Subcutaneous abdominal adipose tissue (tissue), 5 donors: ENCODE results near the gene PTPRG.

ENCODE experiments used
- H3K27ac ChIP-seq: one replicate; pipeline ENCODE4 v1.7.0; 2013; ENCODE audit warnings: low read depth, mild to moderate bottlenecking, inconsistent platforms, low read length, moderate library complexity
- H3K27me3 ChIP-seq, 5 donors: one replicate each; pipeline ENCODE4 v1.7.0; 2013; ENCODE audit warnings: low read length in 5 of 5, inconsistent platforms in 1 of 5; ENCODE audit not compliant: control insufficient read depth in 5 of 5, insufficient read depth in 4 of 5
- H3K36me3 ChIP-seq, 5 donors: one replicate each; pipeline ENCODE4 v1.7.0; 2013; ENCODE audit warnings: low read length in 5 of 5; ENCODE audit not compliant: control insufficient read depth in 5 of 5, insufficient read depth in 5 of 5
- H3K4me1 ChIP-seq, 5 donors: one replicate each; pipeline ENCODE4 v1.7.0; 2013; ENCODE audit warnings: low read length in 5 of 5, mild to moderate bottlenecking in 3 of 5, moderate library complexity in 1 of 5; ENCODE audit not compliant: control insufficient read depth in 5 of 5, insufficient read depth in 5 of 5
- H3K4me3 ChIP-seq, 5 donors: one replicate each; pipeline ENCODE4 v1.7.0; 2013; ENCODE audit warnings: low read length in 5 of 5, low read depth in 1 of 5
- H3K9ac ChIP-seq, 5 donors: one replicate each; pipeline ENCODE4 v1.7.0; 2013; ENCODE audit warnings: low read length in 5 of 5, mild to moderate bottlenecking in 4 of 5, moderate library complexity in 3 of 5
- H3K9me3 ChIP-seq, 5 donors: one replicate each; pipeline ENCODE4 v1.7.0; 2013; ENCODE audit warnings: low read length in 5 of 5; ENCODE audit not compliant: control insufficient read depth in 5 of 5
- donor health status: healthy.
- donor health status: healthy.
- donor health status: healthy.
- donor health status: healthy.
- donor health status: healthy.

Gene PTPRG

GRCh38 chr3:62090066-62090465 lies 528.7 kb downstream of the PTPRG start:
- H3K4me1 ChIP-seq = peaks cover 0 to 9% (median 0%) of the 10 kb centered on the region in 5 donors
- H3K4me3 ChIP-seq = no peak overlapping the region
- H3K9me3 ChIP-seq = no peaks in the 10 kb centered on the region
- no peak overlapping the region for H3K9ac ChIP-seq
- no peaks in the 10 kb centered on the region for H3K36me3 ChIP-seq
- no peaks in the 10 kb centered on the region for H3K27me3 ChIP-seq
- H3K27ac ChIP-seq = no peak overlapping the region

DNA sequence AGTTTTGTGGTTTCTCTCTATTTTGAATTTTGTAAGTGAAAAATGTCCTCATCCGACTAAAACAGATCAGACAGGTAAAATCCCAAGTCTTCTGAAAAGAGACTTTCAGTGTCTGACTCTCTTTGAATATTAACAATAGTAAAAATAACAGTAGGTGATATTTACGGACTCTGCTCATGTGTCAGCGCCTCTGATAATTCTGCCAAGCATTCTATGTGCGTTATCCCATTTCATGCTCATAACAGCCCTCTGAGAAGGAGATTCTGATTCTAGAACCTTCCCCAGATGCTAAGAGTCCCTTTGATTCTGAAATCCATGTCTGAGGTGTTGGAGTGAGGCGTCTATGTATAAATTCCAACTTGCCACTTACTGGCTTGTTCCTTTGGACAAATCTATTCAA lies 529.1 kb downstream of the PTPRG start:
- H3K4me3 ChIP-seq = no peak overlapping the region
- peaks cover 0 to 9% (median 0%) of the 10 kb centered on the region in 5 donors for H3K4me1 ChIP-seq
- H3K27me3 ChIP-seq = no peaks in the 10 kb centered on the region
- no peak overlapping the region for H3K9ac ChIP-seq
- H3K36me3 ChIP-seq = no peaks in the 10 kb centered on the region
- no peaks in the 10 kb centered on the region for H3K9me3 ChIP-seq
- no peak overlapping the region for H3K27ac ChIP-seq

- no peaks in the 10 kb centered on the region for H3K9me3 ChIP-seq
- no peak overlapping the region for H3K4me3 ChIP-seq
- H3K4me1 ChIP-seq = peaks cover 0 to 22% (median 3%) of the 10 kb centered on the region in 5 donors
- no peaks in the 10 kb centered on the region for H3K36me3 ChIP-seq
- no peaks in the 10 kb centered on the region for H3K27me3 ChIP-seq
- H3K9ac ChIP-seq = no peak overlapping the region
- H3K27ac ChIP-seq = no peak overlapping the region
Measured at GRCh38 chr3:62093025-62093424, 531.7 kb downstream of the PTPRG start.

DNA sequence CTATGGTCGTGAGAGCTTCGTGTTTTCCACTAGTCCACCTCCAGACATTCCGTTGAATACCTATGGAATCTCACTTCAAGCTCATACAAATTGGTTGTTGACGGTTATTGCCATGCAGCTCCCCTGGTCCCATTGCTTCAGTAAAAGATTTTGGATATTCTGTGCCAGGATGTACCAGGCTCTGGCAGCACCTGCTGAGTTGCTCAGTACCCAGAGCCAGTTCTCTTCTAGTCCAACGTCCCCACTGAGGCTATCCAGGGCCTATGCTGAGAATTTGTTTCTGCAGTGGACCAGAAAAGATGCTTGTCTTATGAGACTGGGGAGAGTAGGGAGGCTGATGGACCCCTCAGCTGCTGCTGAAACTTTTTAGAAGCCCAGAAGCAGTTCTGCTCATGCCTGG lies 533.1 kb downstream of the PTPRG start:
- Histone ChIP-seq H3K27me3 (no peaks in the 10 kb centered on the region), H3K9me3 (no peaks in the 10 kb centered on the region), H3K4me3 (no peak overlapping the region), H3K36me3 (no peaks in the 10 kb centered on the region), H3K9ac (no peak overlapping the region), H3K4me1 (peaks cover 0 to 32% (median 3%) of the 10 kb centered on the region in 5 donors), H3K27ac (no peak overlapping the region)

DNA sequence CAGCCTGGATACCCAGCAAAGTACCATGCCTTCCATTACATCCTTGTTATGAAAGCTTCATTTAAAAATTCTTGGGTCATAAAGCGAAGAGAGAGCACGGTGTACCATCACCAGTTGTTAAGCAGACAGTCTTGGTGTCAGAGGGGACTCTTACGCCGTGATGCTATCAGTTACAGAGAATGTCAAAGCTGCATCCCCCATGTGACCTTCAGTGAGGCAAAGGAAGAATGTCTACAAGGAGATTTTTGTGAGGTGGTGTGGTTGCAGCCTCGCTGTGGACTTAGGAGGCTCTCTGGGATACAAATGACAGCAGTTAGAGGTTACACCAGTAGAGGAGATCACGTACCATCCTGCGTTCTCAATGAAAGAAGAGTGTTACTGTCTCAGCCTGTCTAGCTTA lies 533.7 kb downstream of the PTPRG start:
- Histone ChIP-seq H3K36me3 (no peaks in the 10 kb centered on the region), H3K27me3 (no peaks in the 10 kb centered on the region), H3K9me3 (no peaks in the 10 kb centered on the region), H3K4me3 (no peak overlapping the region), H3K9ac (no peak overlapping the region), H3K4me1 (peaks cover 0 to 29% (median 3%) of the 10 kb centered on the region in 5 donors), H3K27ac (no peak overlapping the region)

GRCh38 chr3:62095756-62096155 lies 534.4 kb downstream of the PTPRG start:
- Histone ChIP-seq H3K27ac (no peak overlapping the region), H3K4me3 (no peak overlapping the region), H3K27me3 (no peaks in the 10 kb centered on the region), H3K9me3 (no peaks in the 10 kb centered on the region), H3K9ac (no peak overlapping the region), H3K4me1 (peaks cover 0 to 33% (median 8%) of the 10 kb centered on the region in 5 donors), H3K36me3 (no peaks in the 10 kb centered on the region)

GRCh38 chr3:62096521-62096920 lies 535.1 kb downstream of the PTPRG start:
- peaks cover 0 to 33% (median 12%) of the 10 kb centered on the region in 5 donors for H3K4me1 ChIP-seq
- no peaks in the 10 kb centered on the region for H3K9me3 ChIP-seq
- H3K4me3 ChIP-seq = no peak overlapping the region
- H3K36me3 ChIP-seq = no peaks in the 10 kb centered on the region
- H3K27ac ChIP-seq = no peak overlapping the region
- H3K9ac ChIP-seq = no peak overlapping the region
- H3K27me3 ChIP-seq = no peaks in the 10 kb centered on the region

DNA sequence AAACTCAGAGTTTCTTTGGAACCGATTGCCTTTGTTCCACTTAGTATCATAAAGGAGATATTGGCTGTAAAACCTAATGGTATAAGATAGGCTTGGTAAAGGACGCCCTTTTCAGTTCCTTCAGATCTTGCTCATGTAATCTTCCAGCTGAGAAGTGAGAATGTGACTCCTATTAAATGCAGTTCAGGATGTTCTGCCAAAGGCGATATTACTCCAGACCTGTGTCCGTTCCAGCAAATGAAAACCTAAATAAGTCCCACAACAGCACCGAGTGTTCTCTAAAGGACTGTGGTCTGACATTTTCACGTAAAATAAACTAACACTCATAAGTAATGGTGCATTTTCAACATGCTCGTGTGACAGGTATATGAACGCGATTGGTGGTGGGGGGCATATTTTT lies 535.8 kb downstream of the PTPRG start:
- Histone ChIP-seq H3K36me3 (no peaks in the 10 kb centered on the region), H3K9ac (no peak overlapping the region), H3K9me3 (no peaks in the 10 kb centered on the region), H3K4me3 (peak overlapping the region in 1 of 5 donors; percentile 18), H3K27me3 (no peaks in the 10 kb centered on the region), H3K4me1 (peaks cover 0 to 33% (median 12%) of the 10 kb centered on the region in 5 donors), H3K27ac (peak overlapping the region; percentile 32)

GRCh38 chr3:62098646-62099365 lies 537.4 kb downstream of the PTPRG start:
- Histone ChIP-seq H3K9ac (no peak overlapping the region), H3K4me3 (no peak overlapping the region), H3K27ac (no peak overlapping the region), H3K27me3 (no peaks in the 10 kb centered on the region), H3K9me3 (no peaks in the 10 kb centered on the region), H3K4me1 (peaks cover 0 to 33% (median 12%) of the 10 kb centered on the region in 5 donors), H3K36me3 (no peaks in the 10 kb centered on the region)

DNA sequence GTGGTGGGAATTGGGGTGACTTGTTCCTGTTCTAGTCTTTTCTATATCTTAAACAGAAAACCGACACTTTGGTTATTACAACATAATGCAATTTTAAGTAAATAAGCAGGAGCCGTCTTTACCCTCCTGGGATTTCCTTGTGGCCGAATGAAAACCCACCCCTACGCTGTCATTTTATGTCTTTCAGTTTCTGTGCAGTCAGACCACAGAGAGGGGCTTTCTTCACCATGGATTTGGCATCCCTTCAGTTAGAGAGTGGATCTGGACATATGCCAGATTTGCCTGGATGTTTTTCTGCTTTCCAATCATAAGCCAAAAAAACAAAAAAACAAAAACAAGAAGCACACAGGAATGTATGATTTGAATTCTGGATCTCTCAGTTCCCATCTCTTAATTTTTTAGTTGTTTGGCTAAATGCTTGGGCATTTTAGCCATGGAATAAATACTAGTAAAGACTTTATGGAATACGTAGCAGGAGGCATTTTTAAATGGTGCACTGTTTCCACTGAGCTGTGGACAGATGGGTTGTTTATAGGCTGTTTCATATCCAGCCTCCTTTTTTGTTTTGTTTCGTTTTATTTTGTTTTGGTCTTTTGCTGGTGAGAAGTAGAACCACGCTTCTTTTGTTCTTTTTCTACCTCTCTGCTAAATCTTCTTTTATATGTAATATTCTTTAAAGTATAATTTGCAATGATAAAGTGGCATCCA lies 539.1 kb downstream of the PTPRG start:
- H3K36me3 ChIP-seq = no peaks in the 10 kb centered on the region

More for the DNA sequence above, 539.1 kb downstream of the PTPRG start:
- H3K27me3 ChIP-seq = no peaks in the 10 kb centered on the region
- no peak overlapping the region for H3K27ac ChIP-seq
- H3K4me1 ChIP-seq = peaks cover 0 to 33% (median 12%) of the 10 kb centered on the region in 5 donors
- H3K9ac ChIP-seq = no peak overlapping the region
- H3K9me3 ChIP-seq = no peaks in the 10 kb centered on the region
- H3K4me3 ChIP-seq = no peak overlapping the region
